Parathyroid adenoma (tissue), 2 donors: ENCODE data around the gene TENM3.

Source experiments
- H2AFZ ChIP-seq: fragments of 300-600 bp; sonication (generic); one replicate; pipeline ENCODE4 v1.7.0; 2017; ENCODE audit warnings: antibody characterized with exemption, mild to moderate bottlenecking
- H3K27ac ChIP-seq: fragments of 300-600 bp; sonication (generic); one replicate; pipeline ENCODE4 v1.7.0; 2017
- H3K27me3 ChIP-seq: fragments of 300-600 bp; sonication (generic); one replicate; pipeline ENCODE4 v1.7.0; 2017; ENCODE audit warnings: low read length; ENCODE audit not compliant: control insufficient read depth, insufficient read depth
- H3K36me3 ChIP-seq: fragments of 300-600 bp; sonication (generic); one replicate; pipeline ENCODE4 v1.7.0; 2017; ENCODE audit warnings: low read length; ENCODE audit not compliant: control insufficient read depth, insufficient read depth
- H3K4me1 ChIP-seq: fragments of 300-600 bp; sonication (generic); one replicate; pipeline ENCODE4 v1.7.0; 2017; ENCODE audit warnings: control low read depth
- H3K4me2 ChIP-seq: fragments of 300-600 bp; sonication (generic); one replicate; pipeline ENCODE4 v1.7.0; 2017; ENCODE audit warnings: low read length
- H3K4me3 ChIP-seq: fragments of 300-600 bp; sonication (generic); one replicate; pipeline ENCODE4 v1.7.0; 2017; ENCODE audit warnings: low read depth, low read length
- H3K79me2 ChIP-seq: fragments of 300-600 bp; sonication (generic); one replicate; pipeline ENCODE4 v1.7.0; 2017; ENCODE audit warnings: control low read depth
- H3K9ac ChIP-seq: fragments of 300-600 bp; sonication (generic); one replicate; pipeline ENCODE4 v1.7.0; 2017; ENCODE audit warnings: mild to moderate bottlenecking
- H3K9me3 ChIP-seq: fragments of 300-600 bp; sonication (generic); one replicate; pipeline ENCODE4 v1.7.0; 2017; ENCODE audit warnings: low read length; ENCODE audit not compliant: control insufficient read depth
- TF ChIP-seq, protein P1 (sequence below): fragments of 300-600 bp; sonication (generic); IDR thresholded peaks from one replicate; pipeline ENCODE4 v1.7.0; 2017; ENCODE audit warnings: antibody characterized with exemption, mild to moderate bottlenecking
- donor health status: primary hyperparathyroidism.

TENM3 gene

GRCh38 chr4:182547435-182547834 is 304.2 kb downstream of the TENM3 start:
- TF ChIP-seq, protein P1, sequence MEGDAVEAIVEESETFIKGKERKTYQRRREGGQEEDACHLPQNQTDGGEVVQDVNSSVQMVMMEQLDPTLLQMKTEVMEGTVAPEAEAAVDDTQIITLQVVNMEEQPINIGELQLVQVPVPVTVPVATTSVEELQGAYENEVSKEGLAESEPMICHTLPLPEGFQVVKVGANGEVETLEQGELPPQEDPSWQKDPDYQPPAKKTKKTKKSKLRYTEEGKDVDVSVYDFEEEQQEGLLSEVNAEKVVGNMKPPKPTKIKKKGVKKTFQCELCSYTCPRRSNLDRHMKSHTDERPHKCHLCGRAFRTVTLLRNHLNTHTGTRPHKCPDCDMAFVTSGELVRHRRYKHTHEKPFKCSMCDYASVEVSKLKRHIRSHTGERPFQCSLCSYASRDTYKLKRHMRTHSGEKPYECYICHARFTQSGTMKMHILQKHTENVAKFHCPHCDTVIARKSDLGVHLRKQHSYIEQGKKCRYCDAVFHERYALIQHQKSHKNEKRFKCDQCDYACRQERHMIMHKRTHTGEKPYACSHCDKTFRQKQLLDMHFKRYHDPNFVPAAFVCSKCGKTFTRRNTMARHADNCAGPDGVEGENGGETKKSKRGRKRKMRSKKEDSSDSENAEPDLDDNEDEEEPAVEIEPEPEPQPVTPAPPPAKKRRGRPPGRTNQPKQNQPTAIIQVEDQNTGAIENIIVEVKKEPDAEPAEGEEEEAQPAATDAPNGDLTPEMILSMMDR = no peak
- H3K4me3 ChIP-seq = no peak overlapping the region
- H3K27ac ChIP-seq = no peak overlapping the region
- no peaks in the 10 kb centered on the region for H3K4me1 ChIP-seq
- no peaks in the 10 kb centered on the region for H3K36me3 ChIP-seq
- no peak overlapping the region for H3K4me2 ChIP-seq
- H3K9me3 ChIP-seq = no peaks in the 10 kb centered on the region
- H3K9ac ChIP-seq = no peak overlapping the region
- H3K79me2 ChIP-seq = no peaks in the 10 kb centered on the region
- no peak overlapping the region for H2AFZ ChIP-seq
- no peaks in the 10 kb centered on the region for H3K27me3 ChIP-seq

DNA sequence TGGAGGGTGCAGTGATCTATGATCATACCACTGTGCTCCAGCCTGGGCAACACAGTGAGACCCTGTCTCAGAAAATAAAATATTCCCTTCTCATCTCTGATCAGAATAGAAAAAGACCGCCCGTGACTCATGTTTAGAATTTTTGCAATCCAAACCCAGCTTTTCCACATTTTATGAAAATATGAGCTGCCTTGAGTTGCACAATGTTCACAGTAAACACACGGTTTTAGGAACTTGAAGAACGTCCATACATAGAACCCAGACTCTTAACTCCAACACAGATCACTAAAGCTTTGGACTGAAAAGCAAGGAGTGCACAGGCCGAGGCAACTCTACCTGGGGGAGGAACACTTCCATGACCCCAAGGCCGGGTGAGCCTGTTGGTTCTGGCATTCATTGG is 305.0 kb downstream of the TENM3 start:
- Histone ChIP-seq H3K4me2 (no peak overlapping the region), H3K4me1 (no peaks in the 10 kb centered on the region), H3K4me3 (no peak overlapping the region), H3K27ac (no peak overlapping the region), H2AFZ (no peak overlapping the region), H3K36me3 (no peaks in the 10 kb centered on the region), H3K79me2 (no peaks in the 10 kb centered on the region), H3K27me3 (no peaks in the 10 kb centered on the region), H3K9me3 (no peaks in the 10 kb centered on the region), H3K9ac (no peak overlapping the region)
- TF ChIP-seq, protein P1 = no peak

GRCh38 chr4:182549356-182549755 is 306.2 kb downstream of the TENM3 start:
- Histone ChIP-seq H3K36me3 (no peaks in the 10 kb centered on the region), H3K27me3 (no peaks in the 10 kb centered on the region), H3K4me2 (no peak overlapping the region), H3K9me3 (no peaks in the 10 kb centered on the region), H2AFZ (no peak overlapping the region), H3K4me3 (no peak overlapping the region), H3K79me2 (no peaks in the 10 kb centered on the region), H3K4me1 (no peaks in the 10 kb centered on the region), H3K9ac (no peak overlapping the region), H3K27ac (no peak overlapping the region)
- TF ChIP-seq, protein P1 = no peak

DNA sequence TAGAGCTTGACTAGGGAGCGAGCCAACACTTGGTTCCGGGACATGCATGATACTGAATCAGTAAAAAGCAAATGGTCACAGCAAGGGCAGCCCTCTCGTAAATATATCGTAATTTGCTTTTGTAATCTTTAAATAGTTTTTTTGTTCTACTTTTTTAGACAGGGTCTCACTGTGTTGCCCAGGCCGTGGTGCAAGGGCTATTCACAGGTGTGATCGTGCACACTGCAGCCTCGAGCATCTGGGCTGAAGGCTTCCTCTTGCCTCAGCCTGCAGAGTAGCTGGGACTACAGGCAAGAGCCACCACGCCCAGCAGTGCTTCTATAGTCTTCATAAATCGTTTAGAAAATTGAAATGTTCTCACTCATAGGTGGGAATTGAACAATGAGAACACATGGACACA is 309.7 kb downstream of the TENM3 start:
- no peak overlapping the region for H3K4me2 ChIP-seq
- TF ChIP-seq, protein P1 = no peak
- no peak overlapping the region for H3K4me3 ChIP-seq
- H3K79me2 ChIP-seq = no peaks in the 10 kb centered on the region
- no peaks in the 10 kb centered on the region for H3K9me3 ChIP-seq
- H2AFZ ChIP-seq = no peak overlapping the region
- no peak overlapping the region for H3K27ac ChIP-seq
- H3K27me3 ChIP-seq = no peaks in the 10 kb centered on the region
- H3K36me3 ChIP-seq = no peaks in the 10 kb centered on the region
- no peaks in the 10 kb centered on the region for H3K4me1 ChIP-seq
- H3K9ac ChIP-seq = no peak overlapping the region

GRCh38 chr4:182553653-182554052 is 310.5 kb downstream of the TENM3 start:
- Histone ChIP-seq H3K27ac (no peak overlapping the region), H3K4me3 (no peak overlapping the region), H3K4me2 (no peak overlapping the region), H2AFZ (no peak overlapping the region), H3K36me3 (no peaks in the 10 kb centered on the region), H3K9ac (no peak overlapping the region), H3K9me3 (no peaks in the 10 kb centered on the region), H3K4me1 (no peaks in the 10 kb centered on the region), H3K27me3 (no peaks in the 10 kb centered on the region), H3K79me2 (no peaks in the 10 kb centered on the region)
- TF ChIP-seq, protein P1 = no peak
